DOHH2 (cell line): ENCODE measurements around the gene INPP4B.

Source experiments
- H3F3A ChIP-seq: fragments of 200-600 bp; sonication (generic), shearing (Covaris generic); 2 replicates; pipeline ENCODE4 v1.6.0; 2016; ENCODE audit warnings: antibody characterized with exemption, mild to moderate bottlenecking; ENCODE audit not compliant: control insufficient read depth, insufficient read depth
- H3K27ac ChIP-seq: fragments of 200-600 bp; sonication (generic); 2 replicates; pipeline ENCODE4 v1.5.1; 2014; ENCODE audit warnings: low read depth, mild to moderate bottlenecking, low read length, moderate library complexity
- H3K27me3 ChIP-seq: fragments of 200-600 bp; sonication (generic); 2 replicates; pipeline ENCODE4 v1.6.1; 2014; ENCODE audit warnings: mild to moderate bottlenecking, low read length, mixed read lengths; ENCODE audit not compliant: control insufficient read depth
- H3K36me3 ChIP-seq: fragments of 200-600 bp; sonication (generic); 2 replicates; pipeline ENCODE4 v1.6.1; 2014; ENCODE audit warnings: mild to moderate bottlenecking, low read length, moderate library complexity, mixed read lengths; ENCODE audit not compliant: control insufficient read depth
- H3K4me1 ChIP-seq: fragments of 200-600 bp; sonication (generic); 2 replicates; pipeline ENCODE4 v1.6.1; 2014; ENCODE audit warnings: mild to moderate bottlenecking, low read length, mixed read lengths; ENCODE audit not compliant: control insufficient read depth
- H3K4me2 ChIP-seq: fragments of 200-600 bp; sonication (generic); 2 replicates; pipeline ENCODE4 v1.6.0; 2014; ENCODE audit warnings: mild to moderate bottlenecking, low read length, moderate library complexity
- H3K4me3 ChIP-seq: fragments of 200-600 bp; sonication (generic); 2 replicates; pipeline ENCODE4 v1.5.1; 2014; ENCODE audit warnings: mild to moderate bottlenecking, low read length, mixed read lengths
- H3K79me2 ChIP-seq: fragments of 200-600 bp; sonication (generic); 2 replicates; pipeline ENCODE4 v1.6.1; 2014; ENCODE audit warnings: mild to moderate bottlenecking, low read length, mixed read lengths; ENCODE audit not compliant: control insufficient read depth
- H3K9me2 ChIP-seq: fragments of 200-600 bp; sonication (generic); replicated peaks from 2 replicates; pipeline ENCODE4 v1.6.1; 2014; ENCODE audit warnings: mild to moderate bottlenecking, low read length, mixed read lengths; ENCODE audit not compliant: control insufficient read depth
- H3K9me3 ChIP-seq: fragments of 200-600 bp; sonication (generic); 2 replicates; pipeline ENCODE4 v1.6.1; 2014; ENCODE audit warnings: antibody characterized with exemption, low read length, mixed read lengths; ENCODE audit not compliant: control insufficient read depth, insufficient read depth
- H4K20me1 ChIP-seq: fragments of 200-600 bp; sonication (generic); 2 replicates; pipeline ENCODE4 v1.6.0; 2014; ENCODE audit warnings: low read depth, mild to moderate bottlenecking, antibody characterized with exemption, low read length, moderate library complexity; ENCODE audit not compliant: control insufficient read depth, insufficient read depth
- CTCF ChIP-seq: fragments of 200-600 bp; sonication (generic); IDR thresholded peaks from one replicate; pipeline ENCODE4 v1.5.1; 2014; ENCODE audit warnings: antibody characterized with exemption, mild to moderate bottlenecking, low read depth, low read length; ENCODE audit not compliant: poor library complexity, severe bottlenecking
- EZH2phosphoT487 ChIP-seq: fragments of 200-600 bp; sonication (generic); IDR thresholded peaks from 2 replicates; pipeline ENCODE4 v1.6.1; 2017; ENCODE audit warnings: borderline replicate concordance, mild to moderate bottlenecking, antibody characterized with exemption, low read length, moderate library complexity, mixed read lengths

The INPP4B gene

GRCh38 chr4:142547974-142548373, 298.1 kb downstream of the INPP4B start:
- no peaks in the 10 kb centered on the region for H3K79me2 ChIP-seq
- no peaks in the 10 kb centered on the region for H3K4me1 ChIP-seq
- no peaks in the 10 kb centered on the region for H4K20me1 ChIP-seq
- no peaks in the 10 kb centered on the region for H3K9me3 ChIP-seq
- no peak for TF ChIP-seq CTCF
- H3F3A ChIP-seq, result no peaks in the 10 kb centered on the region
- H3K27ac ChIP-seq, result no peak overlapping the region
- H3K27me3 ChIP-seq, result no peaks in the 10 kb centered on the region
- H3K36me3 ChIP-seq, result no peaks in the 10 kb centered on the region
- no peaks in the 10 kb centered on the region for H3K9me2 ChIP-seq
- no peak overlapping the region for H3K4me3 ChIP-seq
- H3K4me2 ChIP-seq, result no peak overlapping the region

- no peaks in the 10 kb centered on the region for H3F3A ChIP-seq
- no peaks in the 10 kb centered on the region for H3K79me2 ChIP-seq
- no peaks in the 10 kb centered on the region for H3K9me2 ChIP-seq
- H3K27ac ChIP-seq, result no peak overlapping the region
- H3K36me3 ChIP-seq, result no peaks in the 10 kb centered on the region
- no peaks in the 10 kb centered on the region for H3K4me1 ChIP-seq
- TF ChIP-seq CTCF, result no peak
- TF ChIP-seq EZH2phosphoT487, result no peak
- H3K4me2 ChIP-seq, result no peak overlapping the region
- H3K9me3 ChIP-seq, result no peaks in the 10 kb centered on the region
- H3K4me3 ChIP-seq, result no peak overlapping the region
- H4K20me1 ChIP-seq, result no peaks in the 10 kb centered on the region
- H3K27me3 ChIP-seq, result no peaks in the 10 kb centered on the region
Measured at GRCh38 chr4:142544594-142544993, 301.5 kb downstream of the INPP4B start.

GRCh38 chr4:142544039-142544438, 302.1 kb downstream of the INPP4B start:
- Histone ChIP-seq H3K27me3 (no peaks in the 10 kb centered on the region), H3K9me3 (no peaks in the 10 kb centered on the region), H3K9me2 (no peaks in the 10 kb centered on the region), H3F3A (no peaks in the 10 kb centered on the region), H3K36me3 (no peaks in the 10 kb centered on the region), H3K79me2 (no peaks in the 10 kb centered on the region), H3K4me2 (no peak overlapping the region), H4K20me1 (no peaks in the 10 kb centered on the region), H3K4me1 (no peaks in the 10 kb centered on the region), H3K4me3 (no peak overlapping the region), H3K27ac (no peak overlapping the region)
- TF ChIP-seq CTCF, result no peak
- no peak for TF ChIP-seq EZH2phosphoT487

- no peaks in the 10 kb centered on the region for H3K4me1 ChIP-seq
- H3K27me3 ChIP-seq, result no peaks in the 10 kb centered on the region
- H3K9me2 ChIP-seq, result no peaks in the 10 kb centered on the region
- H3K4me3 ChIP-seq, result no peak overlapping the region
- no peaks in the 10 kb centered on the region for H3K36me3 ChIP-seq
- no peaks in the 10 kb centered on the region for H3F3A ChIP-seq
- H3K4me2 ChIP-seq, result no peak overlapping the region
- no peak for TF ChIP-seq CTCF
- no peak for TF ChIP-seq EZH2phosphoT487
- no peaks in the 10 kb centered on the region for H4K20me1 ChIP-seq
- H3K9me3 ChIP-seq, result no peaks in the 10 kb centered on the region
- H3K27ac ChIP-seq, result no peak overlapping the region
- H3K79me2 ChIP-seq, result no peaks in the 10 kb centered on the region
Measured at GRCh38 chr4:142540483-142540804, 305.7 kb downstream of the INPP4B start.
